H9 (cell line): ENCODE data around the gene KRTAP13-4. TPM values are rescaled to one million over a fixed set of nuclear protein-coding genes. Genes with fewer than 3 reads are reported as not detected.

ENCODE experiments used
- DNase-seq: peaks from one replicate; pipeline ENCODE4 v3.0.0-alpha.2; 2017
- H2AFZ ChIP-seq: one replicate; pipeline ENCODE4 v1.6.1; 2013; ENCODE audit warnings: mild to moderate bottlenecking, low read length, control low read depth, moderate library complexity
- H2AK5ac ChIP-seq: 2 replicates; pipeline ENCODE4 v1.6.1; 2013; ENCODE audit warnings: low read length, control low read depth, mixed read lengths; ENCODE audit not compliant: insufficient read length
- H2BK120ac ChIP-seq: one replicate; pipeline ENCODE4 v1.6.1; 2013; ENCODE audit warnings: low read depth, mild to moderate bottlenecking, low read length, control low read depth, inconsistent platforms; ENCODE audit not compliant: poor library complexity, severe bottlenecking
- H2BK12ac ChIP-seq: 2 replicates; pipeline ENCODE4 v1.6.1; 2013; ENCODE audit warnings: low read length, control low read depth, mixed read lengths, low read depth; ENCODE audit not compliant: insufficient read length
- H2BK15ac ChIP-seq: 2 replicates; pipeline ENCODE4 v1.6.1; 2013; ENCODE audit warnings: low read depth, low read length, control low read depth
- H2BK20ac ChIP-seq: one replicate; pipeline ENCODE4 v1.6.1; 2013; ENCODE audit warnings: low read depth, mild to moderate bottlenecking, low read length, control low read depth, inconsistent platforms; ENCODE audit not compliant: poor library complexity, severe bottlenecking
- H2BK5ac ChIP-seq: 2 replicates; pipeline ENCODE4 v1.6.1; 2013; ENCODE audit warnings: low read length, control low read depth, mixed read lengths; ENCODE audit not compliant: insufficient read length
- H3K14ac ChIP-seq: 2 replicates; pipeline ENCODE4 v1.6.1; 2013; ENCODE audit warnings: low read length, control low read depth; ENCODE audit not compliant: insufficient read depth
- H3K18ac ChIP-seq: 2 replicates; pipeline ENCODE4 v1.6.1; 2013; ENCODE audit warnings: low read depth, mild to moderate bottlenecking, mixed read lengths, low read length, control low read depth; ENCODE audit not compliant: insufficient read length
- H3K23ac ChIP-seq: 2 replicates; pipeline ENCODE4 v1.6.1; 2013; ENCODE audit warnings: low read length, control low read depth, mixed read lengths, low read depth; ENCODE audit not compliant: insufficient read length
- H3K23me2 ChIP-seq: 2 replicates; pipeline ENCODE4 v1.6.1; 2013; ENCODE audit warnings: low read depth, mild to moderate bottlenecking, mixed read lengths, low read length, control low read depth; ENCODE audit not compliant: insufficient read length, poor library complexity, severe bottlenecking
- H3K27ac ChIP-seq: 2 replicates; pipeline ENCODE4 v1.5.1; 2013; ENCODE audit warnings: low read length, control low read depth, mixed read lengths, low read depth; ENCODE audit not compliant: insufficient read length
- H3K27me3 ChIP-seq: 2 replicates; pipeline ENCODE4 v1.6.1; 2013; ENCODE audit warnings: low read length, control low read depth, inconsistent platforms; ENCODE audit not compliant: insufficient read depth
- H3K4ac ChIP-seq: 2 replicates; pipeline ENCODE4 v1.6.1; 2013; ENCODE audit warnings: low read depth, mild to moderate bottlenecking, control low read depth, inconsistent platforms, low read length, moderate library complexity
- H3K4me1 ChIP-seq: 2 replicates; pipeline ENCODE4 v1.6.1; 2013; ENCODE audit warnings: low read length, control low read depth, inconsistent platforms; ENCODE audit not compliant: insufficient read depth
- H3K4me2 ChIP-seq: 2 replicates; pipeline ENCODE4 v1.6.1; 2013; ENCODE audit warnings: low read length, control low read depth, mixed read lengths; ENCODE audit not compliant: insufficient read length, insufficient read depth
- H3K56ac ChIP-seq: 2 replicates; pipeline ENCODE4 v1.6.1; 2013; ENCODE audit warnings: low read depth, mild to moderate bottlenecking, mixed read lengths, low read length, control low read depth; ENCODE audit not compliant: insufficient read length
- H3K79me1 ChIP-seq: 2 replicates; pipeline ENCODE4 v1.6.1; 2013; ENCODE audit warnings: low read depth, mild to moderate bottlenecking, moderate library complexity, low read length, control low read depth, inconsistent platforms; ENCODE audit not compliant: insufficient read depth, poor library complexity, severe bottlenecking
- H3K79me2 ChIP-seq: 2 replicates; pipeline ENCODE4 v1.6.1; 2013; ENCODE audit warnings: low read length, control low read depth, inconsistent platforms; ENCODE audit not compliant: insufficient read depth
- H3K9ac ChIP-seq: 2 replicates; pipeline ENCODE4 v1.6.1; 2013; ENCODE audit warnings: low read length, control low read depth, mixed read lengths; ENCODE audit not compliant: insufficient read length; ENCODE audit errors: extremely low read depth
- H3K9me3 ChIP-seq: one replicate; pipeline ENCODE4 v1.6.1; 2013; ENCODE audit warnings: low read depth, low read length, inconsistent platforms; ENCODE audit not compliant: control insufficient read depth
- H3T11ph ChIP-seq: one replicate; pipeline ENCODE4 v1.6.1; 2013; ENCODE audit warnings: mild to moderate bottlenecking, low read length, control low read depth, inconsistent platforms
- H4K20me1 ChIP-seq: one replicate; pipeline ENCODE4 v1.6.1; 2013; ENCODE audit not compliant: control insufficient read depth, insufficient read length, insufficient read depth
- H4K5ac ChIP-seq: 2 replicates; pipeline ENCODE4 v1.6.1; 2013; ENCODE audit warnings: low read depth, mild to moderate bottlenecking, mixed read lengths, low read length, control low read depth; ENCODE audit not compliant: insufficient read length
- H4K8ac ChIP-seq: replicated peaks from 2 replicates; pipeline ENCODE4 v1.6.1; 2013; ENCODE audit warnings: low read length, control low read depth, mixed read lengths, low read depth; ENCODE audit not compliant: insufficient read length
- H4K91ac ChIP-seq: 2 replicates; pipeline ENCODE4 v1.6.1; 2013; ENCODE audit warnings: low read depth, mild to moderate bottlenecking, moderate library complexity, mixed read lengths, low read length, control low read depth; ENCODE audit not compliant: insufficient read length
- H3K27ac Mint-ChIP-seq, 3 experiments: 2 replicates in 2 of 3; 3 replicates in 1 of 3; pipeline ENCODE4 v1.8.0; 2020 to 2021; ENCODE audit warnings: mixed read lengths in 3 of 3, mild to moderate bottlenecking in 1 of 3, moderate library complexity in 1 of 3
- H3K27me3 Mint-ChIP-seq: 2 replicates; pipeline ENCODE4 v1.8.0; 2021; ENCODE audit warnings: low read depth, mild to moderate bottlenecking, moderate library complexity, mixed read lengths
- H3K36me3 Mint-ChIP-seq, 3 experiments: 2 replicates in 2 of 3; 3 replicates in 1 of 3; pipeline ENCODE4 v1.8.0; 2020 to 2021; ENCODE audit warnings: low read depth in 3 of 3, mixed read lengths in 3 of 3; ENCODE audit not compliant: insufficient read depth in 1 of 3
- H3K4me1 Mint-ChIP-seq, 2 experiments: 2 replicates each; pipeline ENCODE4 v1.8.0; 2020; ENCODE audit warnings: mixed read lengths in 2 of 2
- H3K4me3 Mint-ChIP-seq, 2 experiments: 2 replicates in 1 of 2; 3 replicates in 1 of 2; pipeline ENCODE4 v1.8.0; 2020 to 2021; ENCODE audit warnings: mild to moderate bottlenecking in 2 of 2, mixed read lengths in 2 of 2, moderate library complexity in 1 of 2
- H3K9me3 Mint-ChIP-seq, 2 experiments: 2 replicates in 1 of 2; 3 replicates in 1 of 2; pipeline ENCODE4 v1.8.0; 2020; ENCODE audit warnings: mild to moderate bottlenecking in 2 of 2, mixed read lengths in 2 of 2, moderate library complexity in 1 of 2
- WGBS: extraction: QIAGEN DNeasy Blood & Tissue Kit; methylation state at CpG from one replicate; pipeline ENCODE4 v1.1.7; 2013; ENCODE audit warnings: missing lambda C conversion rate, low lambda C conversion rate, mixed read lengths; ENCODE audit not compliant: insufficient read length; ENCODE audit errors: extremely low coverage; 5-methylcytosine and 5-hydroxymethylcytosine counted together
- total RNA-seq: library from RNA; stranded (reverse); gene quantifications from 2 replicates; pipeline ENCODE4 v1.2.1, GENCODE V29; 2021
- TF ChIP-seq, protein P1 (sequence below): fragments of 200-600 bp; sonication (generic); conservative IDR thresholded peaks from 3 replicates; pipeline ENCODE4 v1.8.0; 2021; ENCODE audit warnings: antibody characterized with exemption, mild to moderate bottlenecking

The KRTAP13-4 gene
- total RNA-seq, 1 experiment from 2014 or later, result 0.39 TPM

DNA sequence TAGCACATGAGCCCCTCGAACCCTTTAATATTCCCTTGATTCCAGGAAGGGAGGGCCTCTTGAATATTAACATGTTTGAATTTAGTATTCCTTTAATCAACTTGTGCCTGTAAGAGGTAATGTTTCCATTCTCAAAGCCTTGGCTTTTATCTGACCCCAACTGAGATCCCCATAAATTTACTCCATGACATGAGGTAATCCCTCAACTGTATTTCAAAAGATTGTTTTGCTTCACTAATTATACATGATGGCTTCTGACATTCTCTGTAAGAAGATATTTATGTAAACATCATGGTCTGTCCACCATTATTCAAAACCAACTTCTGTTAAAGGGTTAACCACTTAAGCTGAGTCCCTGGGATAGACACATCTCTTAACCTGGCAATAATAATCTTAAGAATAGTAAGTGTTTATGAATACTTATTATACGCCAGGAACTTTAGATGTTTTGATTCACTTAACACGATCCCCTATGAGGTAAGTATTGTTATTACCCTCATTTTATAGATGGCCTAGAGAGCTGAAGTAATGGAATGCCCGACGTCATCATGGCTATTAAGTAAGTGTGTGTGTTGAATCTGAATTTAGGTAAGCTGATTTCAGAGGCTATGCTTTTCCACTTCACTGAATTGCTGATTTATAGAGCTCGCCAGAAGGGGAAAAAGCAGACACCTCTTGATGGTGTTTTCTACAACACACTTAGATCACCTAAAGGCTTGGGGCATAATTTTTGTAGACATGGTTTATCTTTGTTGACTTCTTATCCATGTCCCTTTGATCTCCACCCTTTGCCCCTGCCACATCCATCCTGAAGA is 39.1 kb downstream of the KRTAP13-4 start:
- Histone ChIP-seq H3K18ac (no peak overlapping the region), H3K79me1 (no peaks in the 10 kb centered on the region), H3K4ac (no peak overlapping the region), H4K5ac (no peak overlapping the region), H4K8ac (no peak overlapping the region), H3K14ac (no peak overlapping the region), H2BK20ac (no peak overlapping the region), H3T11ph (no peak overlapping the region), H4K91ac (no peak overlapping the region), H3K56ac (no peak overlapping the region), H2BK120ac (no peak overlapping the region), H3K9ac (no peak overlapping the region), H2BK5ac (no peak overlapping the region), H3K23me2 (no peaks in the 10 kb centered on the region), H2AFZ (no peak overlapping the region), H2AK5ac (no peak overlapping the region), H3K9me3 (no peaks in the 10 kb centered on the region), H2BK15ac (no peak overlapping the region), H3K27me3 (no peaks in the 10 kb centered on the region), H2BK12ac (no peak overlapping the region), H3K27ac (no peak overlapping the region), H3K4me1 (no peaks in the 10 kb centered on the region), H4K20me1 (no peaks in the 10 kb centered on the region), H3K23ac (no peak overlapping the region), H3K4me2 (no peak overlapping the region), H3K79me2 (no peaks in the 10 kb centered on the region)
- Mint-ChIP-seq H3K36me3 (no peaks in the 10 kb centered on the region), H3K27ac (no peak overlapping the region), H3K9me3 (no peaks in the 10 kb centered on the region), H3K4me1 (no peaks in the 10 kb centered on the region), H3K27me3 (no peaks in the 10 kb centered on the region), H3K4me3 (no peak overlapping the region)
- no CpG with 5 or more reads among the region's 6 CpGs for WGBS
- TF ChIP-seq, protein P1, sequence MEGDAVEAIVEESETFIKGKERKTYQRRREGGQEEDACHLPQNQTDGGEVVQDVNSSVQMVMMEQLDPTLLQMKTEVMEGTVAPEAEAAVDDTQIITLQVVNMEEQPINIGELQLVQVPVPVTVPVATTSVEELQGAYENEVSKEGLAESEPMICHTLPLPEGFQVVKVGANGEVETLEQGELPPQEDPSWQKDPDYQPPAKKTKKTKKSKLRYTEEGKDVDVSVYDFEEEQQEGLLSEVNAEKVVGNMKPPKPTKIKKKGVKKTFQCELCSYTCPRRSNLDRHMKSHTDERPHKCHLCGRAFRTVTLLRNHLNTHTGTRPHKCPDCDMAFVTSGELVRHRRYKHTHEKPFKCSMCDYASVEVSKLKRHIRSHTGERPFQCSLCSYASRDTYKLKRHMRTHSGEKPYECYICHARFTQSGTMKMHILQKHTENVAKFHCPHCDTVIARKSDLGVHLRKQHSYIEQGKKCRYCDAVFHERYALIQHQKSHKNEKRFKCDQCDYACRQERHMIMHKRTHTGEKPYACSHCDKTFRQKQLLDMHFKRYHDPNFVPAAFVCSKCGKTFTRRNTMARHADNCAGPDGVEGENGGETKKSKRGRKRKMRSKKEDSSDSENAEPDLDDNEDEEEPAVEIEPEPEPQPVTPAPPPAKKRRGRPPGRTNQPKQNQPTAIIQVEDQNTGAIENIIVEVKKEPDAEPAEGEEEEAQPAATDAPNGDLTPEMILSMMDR, result no peak
- no peak for DNase-seq
